Thyroid gland (tissue), 4 donors: ENCODE results near the gene HDGFL3.

Experiments
- CTCF ChIP-seq, 6 experiments: fragments of 200-600 bp in 3 of 6; fragments of 450-650 bp in 3 of 6; sonication (generic) in 3 of 6; IDR thresholded peaks; one replicate each; pipeline ENCODE4 v1.5.1; 2016 to 2019; ENCODE audit warnings: antibody characterized with exemption in 6 of 6, mild to moderate bottlenecking in 2 of 6, inconsistent platforms in 1 of 6, moderate library complexity in 1 of 6
- POLR2A ChIP-seq, 2 donors: fragments of 450-650 bp; IDR thresholded peaks; one replicate each; pipeline ENCODE4 v1.6.1; 2017; ENCODE audit warnings: antibody characterized with exemption in 2 of 2, mild to moderate bottlenecking in 2 of 2, moderate library complexity in 1 of 2

GRCh38 chr15:83087576-83087975 lies 120.0 kb downstream of the HDGFL3 start:
- TF ChIP-seq CTCF (IDR thresholded peaks at IDR 0.05) (no peak), POLR2A (IDR thresholded peaks at IDR 0.05) (no peak)
